Neural progenitor cell (in vitro differentiated cells): ENCODE measurements around the gene RHBDF1.

Experiments used
- EZH2 ChIP-seq: fragments of 200-600 bp; sonication (generic); IDR thresholded peaks from 2 replicates; pipeline ENCODE4 v1.6.1; 2017; ENCODE audit warnings: antibody characterized with exemption, mild to moderate bottlenecking, moderate library complexity
- TF ChIP-seq, protein P1 (sequence below): fragments of 200-600 bp; sonication (generic); IDR thresholded peaks from 2 replicates; pipeline ENCODE4 v1.5.1; 2017; ENCODE audit warnings: antibody characterized with exemption, mild to moderate bottlenecking

GRCh38 chr16:119835-120491 is 47.5 kb upstream of the RHBDF1 start:
- TF ChIP-seq, protein P1, sequence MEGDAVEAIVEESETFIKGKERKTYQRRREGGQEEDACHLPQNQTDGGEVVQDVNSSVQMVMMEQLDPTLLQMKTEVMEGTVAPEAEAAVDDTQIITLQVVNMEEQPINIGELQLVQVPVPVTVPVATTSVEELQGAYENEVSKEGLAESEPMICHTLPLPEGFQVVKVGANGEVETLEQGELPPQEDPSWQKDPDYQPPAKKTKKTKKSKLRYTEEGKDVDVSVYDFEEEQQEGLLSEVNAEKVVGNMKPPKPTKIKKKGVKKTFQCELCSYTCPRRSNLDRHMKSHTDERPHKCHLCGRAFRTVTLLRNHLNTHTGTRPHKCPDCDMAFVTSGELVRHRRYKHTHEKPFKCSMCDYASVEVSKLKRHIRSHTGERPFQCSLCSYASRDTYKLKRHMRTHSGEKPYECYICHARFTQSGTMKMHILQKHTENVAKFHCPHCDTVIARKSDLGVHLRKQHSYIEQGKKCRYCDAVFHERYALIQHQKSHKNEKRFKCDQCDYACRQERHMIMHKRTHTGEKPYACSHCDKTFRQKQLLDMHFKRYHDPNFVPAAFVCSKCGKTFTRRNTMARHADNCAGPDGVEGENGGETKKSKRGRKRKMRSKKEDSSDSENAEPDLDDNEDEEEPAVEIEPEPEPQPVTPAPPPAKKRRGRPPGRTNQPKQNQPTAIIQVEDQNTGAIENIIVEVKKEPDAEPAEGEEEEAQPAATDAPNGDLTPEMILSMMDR, result no peak
- TF ChIP-seq EZH2, result no peak
